Colonic mucosa (tissue), 4 donors: ENCODE results near the gene GPC6. TPM values are rescaled to one million over a fixed set of nuclear protein-coding genes. Genes with fewer than 3 reads are reported as not detected.

ENCODE experiments used
- DNase-seq: peaks from one replicate; pipeline ENCODE4 v3.0.0-alpha.2; 2020
- H3K27ac ChIP-seq: fragments of 200-600 bp; one replicate; pipeline ENCODE4 v1.8.0; 2021
- H3K27me3 ChIP-seq: fragments of 200-600 bp; one replicate; pipeline ENCODE4 v1.8.0; 2021
- H3K36me3 ChIP-seq: fragments of 200-600 bp; one replicate; pipeline ENCODE4 v1.8.0; 2021
- H3K4me1 ChIP-seq: fragments of 200-600 bp; one replicate; pipeline ENCODE4 v1.8.0; 2021; ENCODE audit warnings: mild to moderate bottlenecking
- H3K4me3 ChIP-seq: fragments of 200-600 bp; one replicate; pipeline ENCODE4 v1.8.0; 2021
- H3K9ac ChIP-seq, 2 donors: one replicate each; pipeline ENCODE4 v1.7.0; 2013; ENCODE audit warnings: control low read depth in 2 of 2, low read depth in 2 of 2, low read length in 2 of 2
- H3K9me3 ChIP-seq: fragments of 200-600 bp; one replicate; pipeline ENCODE4 v1.8.0; 2021
- intact Hi-C: fragments of 100-400 bp; cut with DNase I; formaldehyde crosslinking; loops from one replicate; pipeline ENCODE4 v1.14.1; 2022
- total RNA-seq, 2 donors: library from RNA; stranded (reverse); fragmentation: NEBNext Ultra II Directional in 1 of 2; extraction: Animal tissue kit (Norgen Biotek cat#: 25700) in 1 of 2; gene quantifications; one replicate each; pipeline ENCODE4 v1.2.1, GENCODE V29; 2021
- TF ChIP-seq, protein P1 (sequence below): fragments of 200-600 bp; IDR thresholded peaks from one replicate; pipeline ENCODE4 v1.8.0; 2022; ENCODE audit warnings: antibody characterized with exemption, mild to moderate bottlenecking
- donor health status: healthy.
- donor health status: DM: no; HTN: no; CAD: no.
- donor health status: DM: no; HTN: no; CAD: no.

Gene GPC6
- total RNA-seq, 2 donors from 2014 or later, result 2.3 to 4.0 TPM

- no peaks in the 10 kb centered on the region for H3K9me3 ChIP-seq
- TF ChIP-seq, protein P1, sequence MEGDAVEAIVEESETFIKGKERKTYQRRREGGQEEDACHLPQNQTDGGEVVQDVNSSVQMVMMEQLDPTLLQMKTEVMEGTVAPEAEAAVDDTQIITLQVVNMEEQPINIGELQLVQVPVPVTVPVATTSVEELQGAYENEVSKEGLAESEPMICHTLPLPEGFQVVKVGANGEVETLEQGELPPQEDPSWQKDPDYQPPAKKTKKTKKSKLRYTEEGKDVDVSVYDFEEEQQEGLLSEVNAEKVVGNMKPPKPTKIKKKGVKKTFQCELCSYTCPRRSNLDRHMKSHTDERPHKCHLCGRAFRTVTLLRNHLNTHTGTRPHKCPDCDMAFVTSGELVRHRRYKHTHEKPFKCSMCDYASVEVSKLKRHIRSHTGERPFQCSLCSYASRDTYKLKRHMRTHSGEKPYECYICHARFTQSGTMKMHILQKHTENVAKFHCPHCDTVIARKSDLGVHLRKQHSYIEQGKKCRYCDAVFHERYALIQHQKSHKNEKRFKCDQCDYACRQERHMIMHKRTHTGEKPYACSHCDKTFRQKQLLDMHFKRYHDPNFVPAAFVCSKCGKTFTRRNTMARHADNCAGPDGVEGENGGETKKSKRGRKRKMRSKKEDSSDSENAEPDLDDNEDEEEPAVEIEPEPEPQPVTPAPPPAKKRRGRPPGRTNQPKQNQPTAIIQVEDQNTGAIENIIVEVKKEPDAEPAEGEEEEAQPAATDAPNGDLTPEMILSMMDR, result no peak
- H3K9ac ChIP-seq, result no peak overlapping the region
- no peaks in the 10 kb centered on the region for H3K27me3 ChIP-seq
- no peaks in the 10 kb centered on the region for H3K4me1 ChIP-seq
- no peak for DNase-seq
- intact Hi-C loops, result no loop called here
- no peak overlapping the region for H3K27ac ChIP-seq
- H3K4me3 ChIP-seq, result no peak overlapping the region
- H3K36me3 ChIP-seq, result no peaks in the 10 kb centered on the region
Measured at GRCh38 chr13:93755341-93755740, 528.7 kb downstream of the GPC6 start.

GRCh38 chr13:93758575-93758974, 532.0 kb downstream of the GPC6 start:
- Histone ChIP-seq H3K4me3 (no peak overlapping the region), H3K27me3 (no peaks in the 10 kb centered on the region), H3K27ac (no peak overlapping the region), H3K36me3 (no peaks in the 10 kb centered on the region), H3K4me1 (no peaks in the 10 kb centered on the region), H3K9me3 (no peaks in the 10 kb centered on the region), H3K9ac (no peak overlapping the region)
- intact Hi-C loops, result no loop called here
- TF ChIP-seq, protein P1, result no peak
- DNase-seq, result no peak

GRCh38 chr13:93762708-93763426, 536.3 kb downstream of the GPC6 start:
- TF ChIP-seq, protein P1, result no peak
- H3K4me1 ChIP-seq, result no peaks in the 10 kb centered on the region
- intact Hi-C loops, result no loop called here

DNA sequence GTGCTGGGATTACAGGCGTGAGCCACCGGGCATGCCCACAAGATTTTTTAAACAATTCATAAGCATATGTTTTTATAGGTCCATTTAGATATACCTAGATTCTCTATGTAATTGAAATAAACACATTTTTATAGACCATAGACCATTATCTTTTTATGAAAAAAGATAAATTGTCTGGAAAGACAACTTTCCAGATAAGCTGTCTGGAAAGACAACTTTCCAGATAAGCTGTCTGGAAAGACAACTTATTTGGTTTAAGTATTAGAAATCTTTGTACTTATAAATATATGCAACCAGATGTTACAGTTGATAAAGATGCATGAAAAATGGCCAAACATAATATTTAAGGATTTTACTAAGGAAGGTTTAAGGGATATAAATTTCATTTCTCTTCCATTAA, 538.5 kb downstream of the GPC6 start:
- Histone ChIP-seq H3K27me3 (no peaks in the 10 kb centered on the region), H3K4me3 (no peak overlapping the region), H3K9ac (no peak overlapping the region), H3K9me3 (no peaks in the 10 kb centered on the region), H3K27ac (no peak overlapping the region), H3K36me3 (no peaks in the 10 kb centered on the region), H3K4me1 (no peaks in the 10 kb centered on the region)
- DNase-seq, result no peak
- intact Hi-C loops, result no loop called here
- TF ChIP-seq, protein P1, result no peak

More at GRCh38 chr13:93762708-93763426, 536.3 kb downstream of the GPC6 start:
- DNase-seq, result no peak
- no peaks in the 10 kb centered on the region for H3K27me3 ChIP-seq
- H3K36me3 ChIP-seq, result no peaks in the 10 kb centered on the region
- no peak overlapping the region for H3K9ac ChIP-seq
- no peaks in the 10 kb centered on the region for H3K9me3 ChIP-seq
- no peak overlapping the region for H3K4me3 ChIP-seq
- no peak overlapping the region for H3K27ac ChIP-seq

DNA sequence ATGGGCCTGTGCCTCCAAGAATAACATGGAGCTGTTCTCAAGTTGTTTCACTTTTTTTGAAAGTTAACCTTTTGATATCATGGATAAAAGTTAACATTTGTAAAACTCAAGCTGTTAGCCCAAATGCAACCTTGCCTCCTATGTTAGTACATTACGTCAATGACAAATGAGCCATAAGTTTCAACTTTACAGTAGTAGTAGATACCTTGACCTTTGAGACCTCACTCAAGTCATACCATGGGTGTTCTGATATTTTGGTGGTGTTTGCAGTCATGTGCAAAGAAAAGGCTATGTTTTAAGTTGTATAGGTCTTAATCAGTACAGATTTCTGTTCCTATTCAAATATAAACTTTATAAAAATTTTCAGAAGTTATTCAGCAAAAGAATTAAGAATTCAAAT, 539.2 kb downstream of the GPC6 start:
- no peak for DNase-seq
- H3K27ac ChIP-seq, result no peak overlapping the region

More for the DNA sequence above, 539.2 kb downstream of the GPC6 start:
- intact Hi-C loops, result no loop called here
- no peaks in the 10 kb centered on the region for H3K36me3 ChIP-seq
- no peaks in the 10 kb centered on the region for H3K4me1 ChIP-seq
- no peak overlapping the region for H3K4me3 ChIP-seq
- H3K9me3 ChIP-seq, result no peaks in the 10 kb centered on the region
- TF ChIP-seq, protein P1, result no peak
- no peaks in the 10 kb centered on the region for H3K27me3 ChIP-seq
- no peak overlapping the region for H3K9ac ChIP-seq
